Colon (tissue), 2 donors: ENCODE results near the gene CPEB1.

Source experiments
- FAIRE-seq: peaks from 2 replicates; lab custom pipeline; 2012; peaks lifted over from hg19 to GRCh38; lab: Jason Lieb, UNC
- donor health status: control.
- donor health status: control.

Gene CPEB1

DNA sequence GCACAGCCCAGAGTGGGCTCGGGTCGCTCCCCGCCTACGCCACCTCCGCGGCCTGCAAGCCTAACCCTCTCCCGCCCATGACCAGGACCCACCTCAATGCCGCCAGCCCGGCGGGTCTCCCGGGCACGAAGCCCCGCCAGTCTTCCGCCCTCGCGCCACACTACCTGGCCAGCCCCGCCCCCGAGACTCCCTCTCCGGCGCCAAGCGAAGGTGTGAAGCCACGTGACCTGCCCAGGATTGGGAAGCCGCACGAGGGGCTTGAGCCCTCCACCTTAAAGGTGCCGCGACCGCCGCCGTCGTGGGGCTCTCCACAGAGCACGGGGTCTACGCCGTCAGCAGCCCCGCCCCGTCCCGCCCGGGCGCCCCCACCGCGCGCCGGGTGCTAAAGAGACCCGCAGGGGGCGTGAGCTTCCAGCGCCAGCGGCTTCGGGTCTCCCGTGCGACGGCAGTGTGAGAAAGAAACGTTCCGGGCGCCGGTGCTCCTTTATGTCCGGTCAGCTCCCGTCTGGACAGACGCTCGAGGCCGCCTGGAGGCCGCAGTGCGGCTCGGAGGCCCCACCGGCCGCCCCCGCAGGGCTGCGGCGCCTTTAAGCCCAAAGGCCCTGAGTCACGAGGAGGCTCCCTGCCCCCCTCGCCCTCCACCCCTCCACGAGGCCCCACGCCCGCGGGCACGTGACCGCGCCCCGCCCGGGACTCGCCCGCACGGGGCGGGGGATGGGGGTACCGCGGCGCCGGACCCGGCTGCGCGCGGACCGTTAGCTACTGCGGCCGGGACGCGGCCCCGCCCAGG, at the start of gene CPEB1:
TSS of gene CPEB1 (minus strand) at position 319 of the 790 bp plus-strand sequence. CDS start 18,904 bp downstream, outside the sequence.
- no peak for FAIRE-seq

DNA sequence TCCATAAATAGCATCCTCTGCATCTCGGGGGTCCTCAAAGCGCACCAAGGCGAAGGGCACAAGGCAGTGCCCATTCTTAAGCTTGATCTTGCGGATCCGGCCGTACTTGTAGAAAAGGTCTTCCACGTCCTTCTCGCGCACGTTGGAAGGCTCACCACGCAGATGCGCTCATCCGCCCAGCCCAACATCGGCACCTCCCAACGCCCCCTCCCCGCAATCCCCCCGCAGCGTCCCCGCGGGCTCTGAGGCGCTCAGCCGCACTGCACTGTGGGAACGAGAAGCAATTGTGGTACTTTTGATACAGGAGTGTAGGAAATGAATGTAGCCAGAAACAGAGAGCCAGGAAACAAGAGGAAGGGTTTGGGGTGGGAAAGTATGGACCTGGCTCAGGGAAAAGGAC, 45.0 kb upstream of the CPEB1 start:
- no peak for FAIRE-seq

DNA sequence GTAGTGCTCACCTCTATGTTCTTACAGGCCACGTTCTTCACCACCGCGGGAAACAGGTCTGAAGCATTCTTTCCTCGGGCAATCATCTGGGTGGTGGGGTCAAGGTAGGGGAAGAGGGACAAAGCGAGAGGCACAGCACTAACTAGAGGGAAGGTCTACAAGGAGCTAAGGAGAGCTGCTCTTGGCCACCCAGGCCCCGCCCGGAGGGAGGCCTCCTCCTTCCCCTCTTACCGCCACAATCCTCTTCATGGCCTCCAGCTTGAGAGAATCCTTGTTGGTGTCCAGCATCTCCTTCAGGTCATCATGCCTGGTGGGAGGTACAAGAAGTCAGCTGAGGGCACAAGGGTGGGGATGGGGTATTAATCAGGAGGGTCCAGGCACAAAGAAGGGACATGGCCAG, 42.0 kb upstream of the CPEB1 start:
- no peak for FAIRE-seq

DNA sequence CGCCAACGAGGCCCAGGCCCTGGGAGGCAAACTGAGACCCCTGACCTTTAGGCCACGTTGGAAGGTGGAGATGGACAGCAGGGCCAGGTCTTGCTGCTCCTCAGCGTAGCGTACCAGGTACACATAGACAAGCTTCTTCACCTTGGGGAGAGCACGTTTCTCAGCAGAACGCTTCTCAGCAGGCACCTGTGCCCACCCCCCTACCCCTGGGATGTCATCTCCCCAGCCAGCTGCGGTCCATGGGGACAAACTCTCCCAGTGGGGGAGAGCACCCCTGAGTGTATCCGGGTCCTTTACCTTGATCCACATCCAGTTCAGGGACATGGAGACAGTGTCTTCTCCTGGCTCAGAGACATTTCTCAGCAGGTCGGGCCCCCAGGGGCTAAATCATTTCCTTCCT, 41.5 kb upstream of the CPEB1 start:
- no peak for FAIRE-seq

DNA sequence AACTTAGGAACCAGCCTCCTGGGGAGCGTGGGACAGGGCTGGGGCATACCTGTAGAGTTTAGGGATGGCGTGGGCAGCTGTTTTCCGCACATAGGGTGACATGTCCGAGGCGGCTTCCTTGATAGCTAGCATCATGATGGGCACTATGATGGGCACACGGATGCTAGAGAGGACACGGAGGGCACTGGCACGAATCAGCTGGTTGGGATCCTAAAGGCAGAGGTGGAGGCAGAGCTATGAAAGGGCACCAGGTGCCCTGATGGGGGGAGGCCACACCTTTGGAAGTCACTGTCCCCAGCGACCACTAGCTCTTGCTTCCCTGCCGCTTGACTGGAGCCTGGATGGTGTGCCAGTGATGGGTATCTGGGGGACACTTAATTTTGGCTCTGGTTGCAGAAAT, 34.2 kb upstream of the CPEB1 start:
- FAIRE-seq = no peak

DNA sequence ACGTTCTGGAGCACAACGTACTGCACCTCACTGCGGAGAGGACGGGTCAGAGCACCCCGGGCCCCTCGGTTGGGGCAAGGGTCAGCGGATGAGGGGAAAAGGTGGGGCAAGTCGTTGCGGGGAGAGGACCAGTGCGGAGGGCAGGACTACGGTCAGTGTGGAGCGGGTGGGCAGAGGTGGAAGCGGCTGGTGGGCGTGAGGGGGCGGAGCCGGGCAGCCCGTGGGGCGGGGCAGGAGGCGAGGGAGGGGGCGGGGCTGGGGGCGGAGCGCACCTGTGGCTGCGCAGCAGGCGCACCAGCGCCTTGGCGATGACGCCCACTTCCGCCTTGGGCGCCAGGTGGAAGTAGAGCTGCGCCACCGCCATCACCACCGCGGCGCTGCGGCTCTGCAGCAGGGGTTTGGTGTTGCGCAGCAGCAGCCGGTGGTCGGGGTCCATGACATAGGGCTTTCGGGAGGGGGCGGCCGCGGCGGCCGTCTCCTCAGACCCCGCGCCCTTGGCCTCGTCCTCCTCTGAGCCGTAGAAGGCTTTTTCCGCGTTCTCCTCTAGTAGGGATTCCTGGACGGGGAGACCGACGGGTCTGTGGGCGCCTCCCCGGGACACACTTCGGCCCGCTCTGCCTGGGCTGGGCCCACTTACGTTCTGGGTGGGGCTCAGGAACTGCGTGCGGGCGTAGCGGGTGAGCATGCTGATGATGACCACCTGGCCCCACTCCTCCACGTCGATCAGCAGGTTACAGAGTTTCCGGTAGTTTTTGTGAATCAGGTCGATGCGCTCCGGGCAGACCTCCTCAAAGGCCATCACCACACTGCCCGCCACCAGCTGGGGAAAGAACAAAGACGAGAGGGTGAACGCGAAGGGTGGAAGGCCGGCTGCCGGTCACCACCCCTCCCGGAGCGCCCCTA, 33.3 kb upstream of the CPEB1 start:
- no peak for FAIRE-seq

DNA sequence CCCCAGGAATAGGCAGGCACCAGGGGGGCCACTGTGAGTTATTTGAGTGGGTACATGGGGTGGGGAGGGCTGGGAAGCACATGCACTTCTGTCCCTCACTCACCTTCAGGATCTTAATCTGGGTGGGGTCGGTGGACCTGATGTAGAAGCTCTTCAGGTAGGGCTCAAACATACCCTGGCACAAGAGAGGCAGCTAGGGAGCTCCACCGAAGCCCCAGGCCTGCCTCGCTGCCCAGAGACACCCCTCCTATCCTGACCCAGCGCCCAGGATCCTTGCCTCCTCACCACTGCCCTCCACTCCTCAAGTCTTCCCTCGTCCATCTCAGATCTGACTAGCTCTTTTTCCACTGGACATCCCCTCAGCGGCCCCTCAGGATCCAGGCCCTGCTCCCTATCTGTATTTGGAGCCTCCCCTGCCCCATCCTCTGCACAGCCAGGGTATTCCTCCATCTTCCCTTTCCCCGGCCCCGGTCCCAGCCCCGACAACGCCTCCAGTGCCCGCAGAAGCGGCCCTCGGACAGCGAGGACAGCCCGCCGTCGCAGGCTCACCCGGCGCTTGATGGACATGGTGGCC, 32.5 kb upstream of the CPEB1 start:
- FAIRE-seq = no peak

DNA sequence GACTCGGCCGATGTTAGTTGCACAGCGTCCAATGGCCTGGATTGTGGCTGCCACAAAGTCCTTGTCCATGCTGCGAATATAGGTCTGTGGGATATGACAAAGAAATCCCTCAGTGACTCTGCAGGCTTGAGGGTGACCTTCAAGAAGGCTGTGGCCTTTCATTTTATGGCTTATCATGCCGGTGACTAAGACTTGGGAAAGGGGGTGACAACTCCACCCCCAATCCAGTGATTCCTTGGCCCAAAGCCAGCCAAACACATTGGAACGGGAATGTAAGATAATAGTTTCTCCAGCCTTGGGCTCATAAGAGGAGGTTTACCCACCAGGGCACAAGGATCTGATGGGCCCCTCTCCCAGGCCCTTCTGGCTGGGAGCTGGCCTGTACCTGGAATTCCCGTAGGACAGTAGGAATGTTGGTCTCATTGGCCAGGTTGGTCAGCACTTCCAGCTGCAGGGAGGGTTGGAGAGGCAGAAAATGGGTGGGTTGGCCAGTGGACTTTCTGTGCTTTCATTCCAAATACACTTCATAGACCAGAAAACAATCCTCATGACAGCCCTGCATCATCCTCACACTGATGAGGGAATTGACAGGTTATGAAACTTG, 30.7 kb upstream of the CPEB1 start:
- FAIRE-seq = no peak

DNA sequence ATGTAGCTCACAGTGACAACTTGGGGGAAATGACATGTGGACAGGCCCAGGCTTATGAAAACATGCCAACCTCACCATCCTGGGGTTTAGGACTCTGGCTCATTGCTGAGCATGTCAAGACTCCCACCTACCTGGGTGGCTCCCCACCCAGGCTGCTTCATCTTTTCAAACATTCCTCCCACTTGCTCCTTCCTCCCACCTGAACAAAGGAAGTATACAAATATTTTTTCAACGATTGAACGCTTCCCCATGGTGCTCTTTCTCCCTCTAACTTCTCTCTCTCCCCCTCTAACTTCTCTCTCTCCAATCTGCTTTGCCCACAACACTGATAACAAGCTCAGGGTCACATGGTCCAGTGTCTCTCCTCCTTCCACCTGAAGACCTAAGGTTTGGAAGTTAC, 27.7 kb upstream of the CPEB1 start:
- no peak for FAIRE-seq

DNA sequence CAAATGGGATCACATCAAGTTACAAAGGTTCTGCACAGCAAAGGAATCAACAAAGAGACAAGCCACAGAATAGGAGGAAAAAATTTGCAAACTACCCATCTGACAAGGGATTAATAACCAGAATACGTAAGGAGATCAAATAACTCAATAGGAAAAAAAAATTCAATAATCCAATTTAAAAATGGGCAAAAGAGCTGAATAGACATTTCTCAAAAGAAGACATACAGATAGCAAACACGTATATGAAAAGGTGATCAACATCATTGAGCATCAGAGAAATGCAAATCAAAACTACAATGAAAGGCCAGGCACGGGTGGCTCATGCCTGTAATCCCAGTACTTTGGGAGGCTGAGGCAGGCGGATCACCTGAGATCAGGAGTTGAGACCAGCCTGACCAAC, 23.5 kb upstream of the CPEB1 start:
- no peak for FAIRE-seq

DNA sequence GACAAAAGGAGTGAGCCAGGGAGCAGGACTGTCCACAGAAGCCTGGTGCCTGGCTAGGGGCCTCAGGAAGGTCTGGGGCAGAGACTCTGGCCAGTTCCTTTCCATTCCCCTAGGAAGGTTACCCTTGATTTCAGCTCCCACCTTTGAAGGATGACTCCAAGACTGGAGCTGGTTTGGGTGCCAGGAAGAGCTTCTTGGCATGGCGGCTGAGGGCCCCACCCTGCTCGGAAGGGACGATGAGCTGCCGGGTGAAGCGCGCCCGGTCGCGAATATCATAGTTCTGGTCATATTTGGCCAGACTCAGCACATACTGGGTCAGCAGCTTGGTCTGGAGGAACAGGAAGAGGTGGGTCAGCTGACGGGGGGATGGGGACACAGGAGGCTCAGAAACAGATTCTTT, 19.4 kb upstream of the CPEB1 start:
- FAIRE-seq = no peak

DNA sequence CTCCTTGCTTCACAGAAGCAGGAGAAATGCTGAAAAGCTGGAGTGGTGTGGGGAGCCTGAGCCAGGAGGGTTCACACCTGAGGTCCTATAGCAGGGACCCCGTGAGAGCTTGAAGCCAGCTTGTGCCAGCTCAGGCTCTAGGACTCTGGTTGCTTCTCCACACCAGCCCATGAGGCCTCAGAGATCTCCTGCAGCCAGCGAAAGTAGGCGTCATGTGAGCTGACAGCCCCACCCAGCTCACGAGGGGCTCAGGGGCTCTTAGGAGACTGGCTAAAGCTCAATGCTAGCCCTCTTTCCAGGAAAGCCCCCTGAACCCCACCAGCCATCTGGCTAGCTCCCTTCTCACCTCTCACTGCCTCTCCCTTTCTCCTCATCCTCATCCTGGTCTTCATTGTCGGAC, 16.9 kb upstream of the CPEB1 start:
- no peak for FAIRE-seq

DNA sequence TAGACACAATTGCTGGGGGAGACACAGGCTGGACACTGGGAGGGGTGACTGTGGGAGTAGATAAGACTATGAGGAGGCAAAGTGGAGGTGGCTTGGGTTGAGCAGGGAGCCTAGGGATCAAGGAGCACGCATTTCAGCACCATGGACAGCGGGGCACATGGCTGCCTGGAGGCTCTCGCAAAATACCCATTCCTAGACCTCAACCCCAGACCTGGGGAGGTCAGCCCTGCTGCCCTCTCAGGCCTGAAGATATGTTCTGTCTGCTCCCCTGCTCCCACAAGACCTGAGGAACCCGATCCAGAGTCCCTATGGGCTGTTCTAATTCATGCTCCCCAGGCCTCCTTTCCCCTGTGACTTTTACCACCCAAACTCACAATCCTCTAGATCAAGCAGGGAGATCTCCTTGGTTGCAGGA, 16.0 kb upstream of the CPEB1 start:
- FAIRE-seq = no peak

DNA sequence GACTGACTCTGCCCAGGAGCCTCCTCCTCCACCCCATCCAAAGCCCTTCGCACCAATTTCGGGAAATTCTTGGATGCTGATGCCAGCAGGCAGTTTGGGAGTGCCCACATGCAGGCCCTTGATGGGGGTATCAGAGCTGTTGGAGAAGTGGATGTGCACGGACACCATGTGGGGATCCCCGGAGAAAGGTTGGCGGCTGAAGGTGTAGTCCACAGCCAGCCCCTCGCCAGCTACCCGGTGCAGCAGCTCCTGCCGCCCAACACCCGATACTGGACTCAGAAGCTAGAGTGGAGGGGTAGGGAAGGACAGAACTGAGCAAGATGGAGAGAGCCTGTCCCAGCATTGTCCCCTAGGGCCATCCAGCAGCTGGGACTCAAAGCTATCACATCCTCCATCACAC, 15.5 kb upstream of the CPEB1 start:
- FAIRE-seq = no peak

DNA sequence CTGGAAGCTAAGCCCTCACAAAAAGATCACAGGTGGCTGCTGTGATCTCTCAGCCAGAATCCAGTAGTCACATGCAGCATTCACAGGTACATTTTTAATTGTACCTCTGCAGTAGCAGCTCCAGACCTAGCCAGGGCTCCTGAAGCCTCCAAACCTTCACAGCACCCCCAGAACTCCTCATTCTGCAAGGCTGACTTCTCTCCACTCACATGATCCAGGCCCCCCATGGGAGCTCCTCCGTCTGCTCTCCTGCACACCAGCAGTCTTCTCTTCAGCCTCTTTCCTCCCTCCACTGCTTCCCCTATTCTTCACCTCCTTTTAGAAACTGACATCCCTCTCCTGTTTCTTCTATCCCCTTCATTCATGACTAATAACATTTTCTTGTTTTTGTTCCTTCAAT, 13.2 kb upstream of the CPEB1 start:
- no peak for FAIRE-seq

DNA sequence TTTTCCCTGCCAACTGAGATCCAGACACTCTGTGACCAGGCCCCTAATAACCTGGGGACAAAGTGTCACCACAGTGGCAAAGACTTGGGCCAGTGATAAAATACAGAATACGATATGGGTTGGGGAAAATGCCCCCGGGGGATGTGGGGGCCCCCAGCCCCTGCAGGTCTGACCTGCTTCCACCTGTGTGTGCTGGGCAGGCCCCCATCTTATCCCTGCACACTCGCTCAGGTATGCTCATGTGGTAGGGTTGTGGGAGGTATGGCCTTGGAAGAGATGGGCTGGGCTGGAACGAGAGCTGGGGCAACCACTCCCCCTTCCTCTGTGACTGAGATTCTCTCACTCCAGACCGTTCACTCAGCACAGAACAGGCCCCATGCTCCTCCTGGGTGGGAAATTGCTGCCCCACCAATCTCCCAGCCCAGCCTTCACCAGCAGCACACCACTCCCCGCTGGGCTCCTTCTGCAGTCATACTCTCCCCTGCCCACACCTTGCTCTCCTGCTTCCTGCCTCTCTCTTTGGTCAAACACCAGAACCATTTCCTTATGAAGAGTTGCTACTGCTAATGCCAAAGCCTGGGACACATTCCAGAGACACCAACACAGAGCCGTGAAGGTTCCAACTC, 9.6 kb upstream of the CPEB1 start:
- no peak for FAIRE-seq

DNA sequence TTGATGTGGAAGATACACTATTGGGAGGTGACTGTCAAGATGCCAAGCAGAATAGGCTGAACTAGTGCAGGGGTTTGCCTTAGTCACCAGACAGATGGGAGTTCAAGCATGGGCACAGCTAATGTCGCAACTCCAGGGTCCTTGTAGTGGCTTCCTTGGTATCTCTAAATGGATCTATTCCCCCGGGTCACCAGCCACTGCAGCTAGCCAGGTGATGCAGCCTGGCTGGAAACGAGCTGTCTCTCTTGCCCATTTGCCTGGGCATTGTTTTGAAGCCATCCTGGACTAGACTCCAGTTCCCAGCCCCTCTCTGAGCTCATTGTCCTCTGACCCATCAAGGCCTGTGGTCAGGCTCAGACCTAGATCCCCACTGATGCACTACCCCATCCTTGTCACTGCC, 8.4 kb upstream of the CPEB1 start:
- FAIRE-seq = no peak

DNA sequence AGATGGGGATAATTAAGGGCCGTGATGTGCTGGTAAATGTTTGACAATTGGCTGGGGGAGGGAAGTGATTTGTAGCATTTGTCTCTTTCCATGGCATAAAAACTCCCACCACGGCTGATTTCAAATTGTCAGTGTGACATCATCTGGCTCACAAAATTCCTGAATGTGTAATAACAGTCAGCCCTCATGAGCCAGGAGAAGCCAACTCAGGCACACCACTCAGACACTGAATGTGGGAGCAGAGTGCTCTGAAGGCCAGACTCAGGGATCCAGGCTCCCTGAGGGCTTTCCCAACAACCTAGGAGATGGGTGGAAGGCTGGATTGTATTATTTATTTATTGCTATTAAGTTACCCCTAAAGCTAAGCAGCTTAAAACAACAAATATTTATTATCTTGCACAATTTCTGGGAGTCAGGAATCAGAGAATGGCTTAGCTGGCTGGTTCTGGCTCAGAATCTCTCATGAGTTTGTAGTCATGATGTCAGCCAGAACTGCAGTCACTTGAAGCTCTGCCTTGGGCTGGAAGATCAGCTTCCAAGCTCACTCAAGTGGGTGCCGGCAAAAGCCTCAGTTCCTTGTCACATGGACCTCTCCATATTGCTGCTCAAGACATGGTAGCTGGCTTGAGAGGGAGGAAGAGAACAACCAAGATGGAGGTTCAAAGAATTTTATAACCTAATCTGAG, 6.5 kb upstream of the CPEB1 start:
- FAIRE-seq = no peak

DNA sequence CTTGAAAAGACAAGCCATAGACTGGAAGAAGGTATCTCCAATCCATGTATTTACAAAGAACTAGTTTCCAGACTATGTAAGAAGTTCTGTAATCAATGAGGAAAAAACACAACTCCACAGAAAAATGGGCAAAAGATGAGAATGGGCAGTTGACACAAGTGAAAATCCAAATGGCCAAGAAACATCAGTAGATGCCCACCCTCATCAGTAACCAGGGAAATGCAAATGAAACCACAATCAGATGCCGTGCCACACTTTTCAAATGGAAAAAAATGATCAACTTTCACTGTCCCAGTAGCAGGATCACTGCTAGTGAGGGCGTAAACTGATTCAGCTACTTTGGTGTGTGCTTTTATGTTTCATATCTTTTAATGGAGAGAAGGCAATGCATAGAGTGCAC, 4.5 kb upstream of the CPEB1 start:
- FAIRE-seq = no peak

DNA sequence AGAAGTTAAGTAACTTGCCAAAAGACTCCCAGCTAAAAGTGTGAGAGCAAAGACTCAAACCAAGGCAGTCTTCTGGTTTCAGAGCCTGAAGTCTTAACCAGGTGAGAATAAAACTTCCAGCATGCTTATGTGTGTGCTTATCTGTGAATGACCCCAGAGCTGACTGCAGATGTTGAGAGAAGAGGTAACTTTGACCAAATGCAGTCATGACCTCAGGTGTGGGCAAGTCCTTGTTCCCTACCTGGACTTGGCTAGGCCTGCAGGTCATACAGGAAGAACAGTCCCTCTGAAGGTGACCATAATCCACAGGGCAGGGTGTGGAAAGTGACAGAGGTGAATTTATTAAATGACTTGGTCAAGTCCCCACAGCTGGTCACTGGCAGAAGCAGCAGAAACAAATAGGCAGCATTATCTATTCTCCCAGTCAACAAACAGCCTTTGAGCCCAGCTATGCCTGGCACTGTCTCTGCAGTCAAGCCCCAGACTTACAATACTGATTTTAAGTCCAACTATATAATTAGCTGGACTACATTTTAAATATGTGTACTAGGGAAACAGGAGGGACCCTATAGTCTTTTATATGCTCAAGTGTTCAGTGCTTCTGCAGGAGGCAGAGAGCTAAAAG, 3.0 kb upstream of the CPEB1 start:
- no peak for FAIRE-seq
